K562 (cell line): ENCODE measurements around the gene PITPNC1. TPM values are rescaled to one million over a fixed set of nuclear protein-coding genes. Genes with fewer than 3 reads are reported as not detected.

ENCODE experiments used
- ATAC-seq: fragments of 200-7000 bp; cut with Tn5 transposase; 3 replicates; pipeline ENCODE4 v1.9.1; 2020; ENCODE audit warnings: moderate library complexity
- BruUV-seq: library from RNA; stranded (reverse); fragments of 400-500 nt; replicated peaks from 2 replicates; lab custom pipeline; 2021; lab: Mats Ljungman, UMichigan
- CTCF ChIA-PET: fragments of 300-600 bp; formaldehyde crosslinking; extraction: SDS; loops from one replicate; lab custom pipeline; 2021; ENCODE audit warnings: low intra/inter-chr PET ratio; lab: Yijun Ruan, JAX
- POLR2A ChIA-PET: fragments of 300-600, 350-650 bp; sonication (Branson Sonifier 250); formaldehyde crosslinking; extraction: SDS; loops from one replicate; lab custom pipeline; 2021; ENCODE audit warnings: antibody characterized with exemption, inconsistent platforms; lab: Yijun Ruan, JAX
- DNase-seq, 4 experiments: peaks; one replicate each; pipeline versions ENCODE4 v3.0.0 to v3.0.0-alpha.2; 2011 to 2018; ENCODE audit warnings: low spot score in 3 of 4, mixed read lengths in 3 of 4; ENCODE audit errors: extremely low read depth in 1 of 4
- FAIRE-seq: peaks from 2 replicates; lab custom pipeline; 2011; peaks lifted over from hg19 to GRCh38; lab: Jason Lieb, UNC
- H2AFZ ChIP-seq: 2 replicates; pipeline ENCODE4 v1.6.0; 2011; ENCODE audit warnings: low read depth, low read length, control low read depth, inconsistent platforms
- H3K27ac ChIP-seq: fragments of 200-600 bp; 3 replicates; pipeline ENCODE4 v1.8.0; 2011; ENCODE audit warnings: low read depth, mild to moderate bottlenecking, control low read depth, inconsistent platforms, low read length, moderate library complexity, mixed read lengths; ENCODE audit errors: extremely low read depth
- H3K27me3 ChIP-seq, 2 experiments: fragments of 300-600 bp in 1 of 2; 2 replicates in 1 of 2; 3 replicates in 1 of 2; pipeline versions ENCODE4 v1.6.0 to v1.8.0; 2011; ENCODE audit warnings: inconsistent platforms in 2 of 2, low read length in 2 of 2, mild to moderate bottlenecking in 1 of 2, mixed read lengths in 1 of 2, moderate library complexity in 1 of 2; ENCODE audit not compliant: control insufficient read depth in 2 of 2, insufficient read depth in 2 of 2
- H3K36me3 ChIP-seq: fragments of 300-600 bp; 3 replicates; pipeline ENCODE4 v1.8.0; 2011; ENCODE audit warnings: mild to moderate bottlenecking, low read length, inconsistent platforms; ENCODE audit not compliant: control insufficient read depth, insufficient read depth
- H3K4me1 ChIP-seq, 2 experiments: fragments of 200-600 bp in 1 of 2; replicated peaks in 1 of 2; 2 replicates in 1 of 2; 3 replicates in 1 of 2; pipeline versions ENCODE4 v1.5.1 to v1.8.0; 2011; ENCODE audit warnings: inconsistent platforms in 2 of 2, low read length in 2 of 2, mild to moderate bottlenecking in 1 of 2, mixed read lengths in 1 of 2, moderate library complexity in 1 of 2; ENCODE audit not compliant: control insufficient read depth in 2 of 2, insufficient read depth in 2 of 2
- H3K4me2 ChIP-seq: 2 replicates; pipeline ENCODE4 v1.6.1; 2011; ENCODE audit warnings: low read length, control low read depth, inconsistent platforms, mixed read lengths; ENCODE audit not compliant: insufficient read depth
- H3K4me3 ChIP-seq: fragments of 200-600 bp; sonication (generic), shearing (Covaris generic); 2 replicates; pipeline ENCODE4 v1.5.1; 2016; ENCODE audit warnings: control low read depth, inconsistent platforms
- H3K79me2 ChIP-seq: fragments of 200-600 bp; 3 replicates; pipeline ENCODE4 v1.8.0; 2011; ENCODE audit warnings: low read length, inconsistent platforms; ENCODE audit not compliant: control insufficient read depth, insufficient read depth
- H3K9ac ChIP-seq, 2 experiments: 2 replicates each; pipeline versions ENCODE4 v1.6.0 to v1.6.1; 2011; ENCODE audit warnings: low read depth in 2 of 2, low read length in 2 of 2, control low read depth in 1 of 2, inconsistent platforms in 1 of 2, mild to moderate bottlenecking in 1 of 2, mixed read lengths in 1 of 2; ENCODE audit not compliant: insufficient read depth in 1 of 2
- H3K9me1 ChIP-seq: one replicate; pipeline ENCODE4 v1.6.0; 2011; ENCODE audit warnings: inconsistent platforms, mild to moderate bottlenecking, low read length, moderate library complexity; ENCODE audit not compliant: control insufficient read depth, insufficient read depth
- H3K9me3 ChIP-seq: replicated peaks from 2 replicates; pipeline ENCODE4 v1.5.1; 2011; ENCODE audit warnings: low read depth, low read length, inconsistent platforms; ENCODE audit not compliant: control insufficient read depth, insufficient read depth
- H4K20me1 ChIP-seq: replicated peaks from 2 replicates; pipeline ENCODE4 v1.6.1; 2011; ENCODE audit warnings: low read length, inconsistent platforms, mixed read lengths; ENCODE audit not compliant: control insufficient read depth, insufficient read depth
- BMI1 ChIP-seq: fragments of 150-350 bp; IDR thresholded peaks from 2 replicates; pipeline ENCODE4 v1.6.1; 2014; ENCODE audit warnings: low read length
- COPS2 ChIP-seq: fragments of 450-650 bp; conservative IDR thresholded peaks from 2 replicates; pipeline ENCODE4 v1.6.1; 2016; ENCODE audit warnings: mild to moderate bottlenecking, moderate library complexity
- GABPB2 ChIP-seq: fragments of 250-450 bp; sonication (Bioruptor Pico); conservative IDR thresholded peaks from 2 replicates; pipeline ENCODE4 v1.5.1; 2021; ENCODE audit warnings: mild to moderate bottlenecking
- ILF3 ChIP-seq: fragments of 450-650 bp; IDR thresholded peaks from 2 replicates; pipeline ENCODE4 v1.6.1; 2018; ENCODE audit warnings: antibody characterized with exemption, mild to moderate bottlenecking, moderate library complexity, borderline replicate concordance
- KAT8 ChIP-seq: fragments of 450-650 bp; IDR thresholded peaks from 2 replicates; pipeline ENCODE4 v1.6.1; 2016; ENCODE audit warnings: low read depth, mild to moderate bottlenecking
- MXI1 ChIP-seq: IDR thresholded peaks from 2 replicates; pipeline ENCODE4 v1.6.1; 2011; ENCODE audit warnings: low read depth, mild to moderate bottlenecking, improper control_type of control experiment, low read length
- RBBP5 ChIP-seq: fragments of 200-600 bp; sonication (generic); IDR thresholded peaks from 2 replicates; pipeline ENCODE4 v1.6.1; 2012; ENCODE audit warnings: borderline replicate concordance, mild to moderate bottlenecking, low read length, control low read depth, inconsistent platforms; ENCODE audit not compliant: insufficient read depth, poor library complexity, severe bottlenecking
- RFX1 ChIP-seq: fragments of 450-650 bp; IDR thresholded peaks from 2 replicates; pipeline ENCODE4 v1.6.1; 2016; ENCODE audit warnings: mild to moderate bottlenecking, moderate library complexity
- SRSF1 ChIP-seq: fragments of 200-400 bp; formaldehyde crosslinking; IDR thresholded peaks from 2 replicates; pipeline ENCODE4 v1.6.1; 2017; ENCODE audit warnings: mild to moderate bottlenecking, low read depth, low read length, moderate library complexity
- TEAD1 ChIP-seq, 2 experiments: fragments of 450-650 bp in 1 of 2; sonication (generic) in 1 of 2; formaldehyde crosslinking; IDR thresholded peaks; 2 replicates each; pipeline versions ENCODE4 v1.4.0 to v1.8.0; 2020 to 2022; ENCODE audit warnings: mild to moderate bottlenecking in 2 of 2, missing genetic modification reagents in 1 of 2
- TFAM ChIP-seq: fragments of 250-450 bp; sonication (Bioruptor Pico); conservative IDR thresholded peaks from 2 replicates; pipeline ENCODE4 v1.5.0; 2021; ENCODE audit warnings: mild to moderate bottlenecking, moderate library complexity
- ZNF263 ChIP-seq: sonication (generic); formaldehyde crosslinking; IDR thresholded peaks from 2 replicates; pipeline ENCODE4 v1.8.0; 2022; ENCODE audit warnings: mild to moderate bottlenecking, missing genetic modification reagents, borderline replicate concordance
- WGBS: fragments of 100-300 bp; shearing (Covaris generic); methylation state at CpG from one replicate; pipeline ENCODE4 v1.1.6; 2016; ENCODE audit warnings: low coverage, mixed read lengths; ENCODE audit not compliant: insufficient coverage; ENCODE audit errors: missing lambda C conversion rate; 5-methylcytosine and 5-hydroxymethylcytosine counted together
- in situ Hi-C: fragments of 300-500 bp; cut with MboI; formaldehyde crosslinking; loops from 4 replicates; pipeline ENCODE4 v1.15.0; 2018; ENCODE audit warnings: inconsistent platforms, mixed read lengths
- intact Hi-C: fragments of 100-400 bp; cut with micrococcal nuclease; formaldehyde crosslinking; loops from 2 replicates; pipeline ENCODE4 v1.14.2; 2022
- polyA plus RNA-seq, 8 experiments: library from polyadenylated mRNA; depleted of rRNA in 4 of 8; stranded (reverse) in 5 of 8; unstranded in 3 of 8; fragments of >200 nt; fragmentation: Nextera tagmentation in 2 of 8; fragmentation: Illumina TruSeq in 1 of 8; extraction: Ambion mirVana in 2 of 8; extraction: Trizol in 1 of 8; gene quantifications; 2 replicates each; pipeline versions ENCODE4 v1.2.1 to v1.2.3, GENCODE V29; 2011 to 2014; ENCODE audit warnings: inconsistent platforms in 1 of 8, missing spikeins in 1 of 8
- total RNA-seq, 7 experiments: library from RNA; depleted of rRNA in 6 of 7; stranded (reverse); fragments of >200 nt in 6 of 7; fragmentation: Illumina TruSeq in 2 of 7; extraction: Trizol in 2 of 7; gene quantifications; 2 replicates each; pipeline versions ENCODE4 v1.2.1 to v1.2.3, GENCODE V29; 2011 to 2021; ENCODE audit warnings: low replicate concordance in 1 of 7
- TF ChIP-seq, protein P1 (sequence below): fragments of 450-650 bp; IDR thresholded peaks from 2 replicates; pipeline ENCODE4 v1.6.1; 2016; ENCODE audit warnings: mild to moderate bottlenecking

The PITPNC1 gene
- total and polyA plus RNA-seq, 9 of the 15 experiments (the other 6 are each of a cell fraction or from before 2014, with no cell fraction given) = 0.11 to 1.1 (median 0.65) TPM

DNA sequence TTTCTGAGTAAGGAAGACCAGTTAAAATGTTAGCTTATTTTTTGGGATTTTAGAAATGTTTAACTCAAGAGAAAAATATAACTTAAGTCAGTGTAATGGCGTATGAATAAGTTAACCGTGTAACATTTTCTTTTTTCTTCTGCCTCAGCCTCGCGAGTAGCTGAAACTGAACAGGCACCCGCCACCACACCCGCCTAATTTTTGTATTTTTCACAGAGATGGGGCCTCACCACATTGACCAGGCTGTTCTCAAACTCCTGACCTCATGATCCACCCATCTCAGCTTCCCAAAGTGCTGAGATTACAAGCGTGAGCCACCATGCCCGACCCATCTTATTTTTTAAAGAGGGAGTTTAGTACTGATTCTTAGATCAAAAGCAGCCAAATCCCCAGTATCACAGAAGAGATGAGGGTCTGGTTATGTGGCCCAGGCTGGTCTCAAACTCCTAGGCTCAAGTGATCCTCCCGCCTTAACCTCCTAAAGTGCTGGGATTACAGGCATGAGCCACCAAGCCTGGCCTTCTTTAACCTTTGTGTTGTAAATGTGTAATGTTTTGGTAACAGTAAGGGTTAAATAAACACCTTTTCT, 16.8 kb downstream of the PITPNC1 start:
- no peak overlapping the region for H3K27ac ChIP-seq
- no peaks in the 10 kb centered on the region for H4K20me1 ChIP-seq
- DNase-seq (no peak), FAIRE-seq (no peak), ATAC-seq (no peak)
- no peaks in the 10 kb centered on the region for H3K9me3 ChIP-seq
- no peaks in the 10 kb centered on the region for H3K9me1 ChIP-seq
- H3K79me2 ChIP-seq = no peaks in the 10 kb centered on the region
- CTCF ChIA-PET = no interaction called here
- intact Hi-C loops = no loop called here
- H3K4me1 ChIP-seq = no peaks in the 10 kb centered on the region
- no peak overlapping the region for H3K9ac ChIP-seq
- TF ChIP-seq GABPB2 (CRISPR knock-in tag) (no peak), RFX1 (no peak), TEAD1 (CRISPR knock-in tag; IDR thresholded peaks at IDR 0.05) (no peak), ZNF263 (CRISPR knock-in tag) (no peak)
- BruUV-seq = no TSS peak
- no peak overlapping the region for H3K4me3 ChIP-seq
- H2AFZ ChIP-seq = no peak overlapping the region
- H3K4me2 ChIP-seq = no peak overlapping the region
- WGBS = 4% methylated on average over 9 of the region's 9 CpGs
- in situ Hi-C loops = loop anchor here (25.0 kb wide), 1 partner anchor 293 kb away; no protein-coding TSS in a partner anchor
- peaks cover 27 to 38% of the 10 kb centered on the region in 2 experiments for H3K27me3 ChIP-seq
- POLR2A ChIA-PET = no interaction called here
- no peaks in the 10 kb centered on the region for H3K36me3 ChIP-seq

DNA sequence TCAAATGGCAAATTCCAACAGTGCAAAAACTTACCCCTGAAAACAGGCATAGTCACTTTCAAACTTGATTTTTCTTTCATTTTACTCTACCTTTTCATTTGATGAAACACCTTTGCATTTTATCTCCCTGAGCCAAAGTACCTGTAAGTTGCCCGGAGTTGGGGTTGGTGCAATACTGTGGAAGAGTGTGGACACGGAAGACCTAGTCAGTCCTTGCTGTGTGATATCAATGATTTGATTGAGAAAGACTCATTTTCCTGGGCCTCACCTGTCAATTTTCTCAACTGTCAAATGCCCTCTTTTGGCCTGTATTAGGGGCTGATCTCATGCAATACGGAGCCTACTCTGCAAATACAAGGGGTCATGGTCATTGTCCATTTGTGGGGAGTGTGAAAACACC, 22.6 kb downstream of the PITPNC1 start:
- no peak for ATAC-seq
- intact Hi-C loops = no loop called here
- BruUV-seq = no TSS peak
- Histone ChIP-seq H3K9me1 (no peaks in the 10 kb centered on the region), H3K27ac (no peak overlapping the region), H3K9ac (no peak overlapping the region), H3K4me1 (no peaks in the 10 kb centered on the region), H3K4me2 (no peak overlapping the region), H2AFZ (no peak overlapping the region), H4K20me1 (no peaks in the 10 kb centered on the region), H3K4me3 (no peak overlapping the region), H3K27me3 (peaks cover 16 to 30% of the 10 kb centered on the region in 2 experiments; a peak in 4 of 5 replicates), H3K9me3 (no peaks in the 10 kb centered on the region), H3K79me2 (no peaks in the 10 kb centered on the region), H3K36me3 (no peaks in the 10 kb centered on the region)
- in situ Hi-C loops = loop anchor here (25.0 kb wide), 1 partner anchor 288 kb away; no protein-coding TSS in a partner anchor
- FAIRE-seq = no peak
- DNase-seq = no peak
- whole genome bisulfite sequencing = 7% methylated on average over 3 of the region's 3 CpGs
- POLR2A ChIA-PET = no interaction called here
- CTCF ChIA-PET = no interaction called here
- TF ChIP-seq ILF3 (no peak), RBBP5 (no peak), BMI1 (no peak), COPS2 (no peak), MXI1 (no peak), SRSF1 (no peak), TFAM (CRISPR knock-in tag) (no peak), KAT8 (no peak)
- TF ChIP-seq, protein P1, sequence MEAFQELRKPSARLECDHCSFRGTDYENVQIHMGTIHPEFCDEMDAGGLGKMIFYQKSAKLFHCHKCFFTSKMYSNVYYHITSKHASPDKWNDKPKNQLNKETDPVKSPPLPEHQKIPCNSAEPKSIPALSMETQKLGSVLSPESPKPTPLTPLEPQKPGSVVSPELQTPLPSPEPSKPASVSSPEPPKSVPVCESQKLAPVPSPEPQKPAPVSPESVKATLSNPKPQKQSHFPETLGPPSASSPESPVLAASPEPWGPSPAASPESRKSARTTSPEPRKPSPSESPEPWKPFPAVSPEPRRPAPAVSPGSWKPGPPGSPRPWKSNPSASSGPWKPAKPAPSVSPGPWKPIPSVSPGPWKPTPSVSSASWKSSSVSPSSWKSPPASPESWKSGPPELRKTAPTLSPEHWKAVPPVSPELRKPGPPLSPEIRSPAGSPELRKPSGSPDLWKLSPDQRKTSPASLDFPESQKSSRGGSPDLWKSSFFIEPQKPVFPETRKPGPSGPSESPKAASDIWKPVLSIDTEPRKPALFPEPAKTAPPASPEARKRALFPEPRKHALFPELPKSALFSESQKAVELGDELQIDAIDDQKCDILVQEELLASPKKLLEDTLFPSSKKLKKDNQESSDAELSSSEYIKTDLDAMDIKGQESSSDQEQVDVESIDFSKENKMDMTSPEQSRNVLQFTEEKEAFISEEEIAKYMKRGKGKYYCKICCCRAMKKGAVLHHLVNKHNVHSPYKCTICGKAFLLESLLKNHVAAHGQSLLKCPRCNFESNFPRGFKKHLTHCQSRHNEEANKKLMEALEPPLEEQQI = no peak
